HG03139 (cell line): Measurements from ENCODE around the gene HEXD.

Experiments used
- ATAC-seq: cut with Tn5 transposase; IDR thresholded peaks from one replicate; pipeline ENCODE4 v1.9.1; 2021; ENCODE audit not compliant: unreplicated experiment

HEXD gene

DNA sequence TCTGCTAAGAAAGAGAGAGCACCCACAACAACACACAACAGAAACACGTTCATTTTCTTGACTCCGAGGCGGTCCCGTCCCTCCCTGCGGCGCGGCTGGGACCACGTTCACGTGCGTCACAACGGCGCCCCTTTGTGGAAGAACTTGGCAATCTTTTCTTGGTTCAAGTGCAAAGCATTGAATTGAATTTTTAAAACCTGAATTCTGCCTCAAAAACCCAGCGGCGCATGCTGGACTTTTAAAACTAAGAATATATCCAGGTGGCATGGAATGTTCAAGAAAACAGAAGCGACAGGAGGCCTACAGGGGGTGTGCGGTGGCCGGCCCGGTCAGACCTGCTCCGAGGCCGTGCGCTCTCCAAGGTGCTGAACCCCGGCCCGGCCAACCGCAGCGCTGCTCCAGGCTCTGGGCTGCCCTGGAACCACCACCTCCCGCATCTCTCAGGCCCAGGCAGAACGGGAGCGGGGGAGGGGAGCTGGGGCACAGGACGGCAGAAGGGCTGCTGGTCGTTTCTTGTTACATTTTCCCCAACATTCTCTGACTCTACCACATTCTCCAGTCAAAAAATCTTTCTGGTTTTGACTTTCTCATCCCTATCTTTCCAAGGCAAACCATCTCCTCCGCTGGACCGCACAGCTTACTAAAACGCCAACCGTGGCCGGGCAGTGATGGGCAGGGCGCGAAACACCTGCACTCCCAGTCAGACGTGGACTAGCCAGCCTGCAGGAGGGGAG, 3.4 kb upstream of the HEXD start:
- ATAC-seq = no peak

DNA sequence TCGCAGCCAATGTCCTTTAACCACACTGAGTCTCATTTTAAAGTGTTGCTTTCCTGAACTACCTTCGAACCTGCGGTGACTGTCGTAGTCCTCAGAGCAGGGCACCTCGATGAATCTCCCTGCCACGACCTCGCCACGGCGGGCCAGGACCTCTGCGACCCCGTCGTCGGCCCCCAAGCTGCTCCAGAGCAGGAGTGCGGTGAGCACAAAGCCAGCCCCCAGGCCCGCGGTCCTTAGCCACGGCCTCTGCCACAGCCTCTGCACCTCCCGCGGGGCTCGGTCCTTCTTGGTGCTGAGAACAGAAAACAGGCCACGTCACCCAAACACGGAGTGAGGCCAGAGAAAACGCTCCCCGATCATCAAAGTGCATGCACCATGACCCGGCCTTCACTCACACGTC, 2.8 kb upstream of the HEXD start:
- ATAC-seq = no peak

DNA sequence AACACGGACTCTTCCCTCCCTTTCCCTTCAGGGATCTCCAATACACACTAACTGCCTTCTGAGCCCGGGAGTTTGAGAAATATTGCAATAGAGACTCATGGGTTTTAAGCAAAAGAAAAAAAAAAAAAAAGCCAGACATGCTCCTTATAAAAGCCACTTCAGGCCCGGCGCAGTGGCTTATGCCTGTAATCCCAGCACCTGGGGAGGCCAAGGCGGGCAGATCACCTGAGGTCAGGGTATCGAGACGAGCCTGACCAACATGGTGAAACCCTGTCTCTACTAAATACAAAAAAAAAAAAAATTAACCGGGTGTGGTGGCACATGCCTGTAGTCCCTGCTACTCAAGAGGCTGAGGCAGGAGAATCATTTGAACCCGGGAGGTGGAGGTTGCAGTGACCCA, 2.4 kb upstream of the HEXD start:
- ATAC-seq = no peak

DNA sequence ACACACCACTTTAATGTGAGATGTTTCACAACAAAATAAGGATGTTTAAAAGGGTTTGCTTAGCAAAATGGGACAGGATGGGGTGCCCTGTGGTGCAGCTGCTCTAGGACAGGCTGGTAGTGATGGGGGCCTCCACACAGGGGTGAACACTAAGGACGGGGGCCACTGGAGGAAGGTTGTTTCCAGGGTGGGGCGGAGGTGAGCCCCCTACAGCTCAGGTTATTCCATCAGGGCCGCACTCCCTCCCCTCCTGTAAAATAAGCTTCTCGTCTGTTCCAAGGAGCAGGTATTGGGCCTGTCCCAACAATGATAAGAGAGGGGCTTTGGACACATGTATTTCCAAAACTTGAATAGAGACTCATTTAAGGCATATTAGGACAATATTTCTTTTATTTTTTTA, 1.9 kb upstream of the HEXD start:
- ATAC-seq = no peak

- no peak for ATAC-seq
These were observed 1.4 kb upstream of the HEXD start for GRCh38 chr17:82416771-82417170.

DNA sequence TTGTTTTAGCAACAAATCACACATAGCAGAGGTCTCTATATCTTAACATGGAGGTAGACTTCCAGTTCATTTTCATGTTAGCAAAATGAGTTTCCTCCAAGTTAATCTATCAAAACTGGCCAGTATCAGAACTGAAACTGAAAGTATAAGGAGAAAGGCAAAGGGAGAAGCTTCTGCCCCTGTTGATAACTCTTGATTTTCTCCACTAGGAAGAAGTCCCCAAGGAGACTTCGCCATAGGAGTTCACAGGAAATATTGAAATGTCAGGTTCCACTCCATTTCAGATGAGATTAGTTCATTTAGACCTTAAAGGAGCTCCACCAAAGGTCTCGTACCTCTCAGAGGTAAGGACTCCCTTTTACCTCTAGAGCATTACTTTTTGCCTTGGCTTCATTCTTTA, 1.4 kb downstream of the HEXD start:
- ATAC-seq = no peak

DNA sequence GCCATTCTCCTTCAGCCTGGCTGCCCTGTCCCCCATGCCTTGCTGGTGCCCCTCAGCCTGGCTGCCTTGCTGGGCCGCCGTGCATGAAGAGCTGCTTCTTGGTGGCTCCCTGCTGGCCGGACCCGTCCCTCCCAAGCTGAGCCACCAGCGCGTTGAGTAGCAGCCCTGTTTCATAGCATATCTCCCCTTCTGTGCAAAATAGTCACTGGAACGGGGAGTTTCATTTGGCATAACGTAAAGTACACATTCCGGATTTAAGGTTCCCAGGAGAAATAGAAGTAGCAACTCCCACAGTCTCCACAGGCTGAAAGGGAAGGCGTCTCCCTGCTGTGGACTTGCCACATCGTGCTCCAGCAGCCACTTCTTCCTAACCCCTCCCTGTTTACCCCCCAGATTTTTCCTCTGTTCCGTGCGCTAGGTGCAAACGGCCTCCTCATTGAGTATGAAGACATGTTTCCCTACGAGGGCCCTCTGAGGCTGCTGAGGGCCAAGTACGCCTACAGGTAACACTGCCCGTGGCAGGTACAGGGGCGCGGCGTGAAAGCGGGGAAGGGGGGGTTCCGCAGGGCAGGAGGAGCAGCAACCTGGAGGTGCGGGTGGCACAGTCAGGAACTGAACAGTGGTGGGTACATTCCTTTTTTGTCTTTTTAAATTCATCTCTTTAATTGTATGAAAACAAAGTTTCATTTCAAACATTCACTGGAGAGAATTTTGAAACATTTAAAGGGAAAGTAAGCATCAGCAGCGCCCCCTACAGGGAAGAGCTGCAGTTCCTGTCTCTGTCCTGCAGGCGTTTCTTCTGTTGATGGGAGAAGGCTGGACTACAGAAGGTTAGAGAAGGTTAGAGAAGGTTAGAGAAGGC, 6.1 kb downstream of the HEXD start:
- ATAC-seq = no peak

DNA sequence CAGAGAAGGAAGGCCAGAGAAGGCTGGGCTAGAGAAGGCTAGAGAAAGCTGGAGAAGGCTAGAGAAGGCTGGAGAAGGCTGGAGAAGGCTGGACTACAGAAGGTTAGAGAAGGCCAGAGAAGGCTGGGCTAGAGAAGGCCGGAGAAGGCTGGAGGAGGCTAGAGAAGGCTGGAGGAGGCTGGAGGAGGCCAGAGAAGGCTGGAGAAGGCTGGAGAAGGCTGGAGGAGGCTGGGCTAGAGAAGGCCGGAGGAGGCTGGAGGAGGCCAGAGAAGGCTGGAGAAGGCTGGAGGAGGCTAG, 6.7 kb downstream of the HEXD start:
- no peak for ATAC-seq

- no peak for ATAC-seq
These were observed 10.4 kb downstream of the HEXD start for GRCh38 chr17:82428546-82428945.

GRCh38 chr17:82429824-82430223, 11.7 kb downstream of the HEXD start:
- no peak for ATAC-seq

DNA sequence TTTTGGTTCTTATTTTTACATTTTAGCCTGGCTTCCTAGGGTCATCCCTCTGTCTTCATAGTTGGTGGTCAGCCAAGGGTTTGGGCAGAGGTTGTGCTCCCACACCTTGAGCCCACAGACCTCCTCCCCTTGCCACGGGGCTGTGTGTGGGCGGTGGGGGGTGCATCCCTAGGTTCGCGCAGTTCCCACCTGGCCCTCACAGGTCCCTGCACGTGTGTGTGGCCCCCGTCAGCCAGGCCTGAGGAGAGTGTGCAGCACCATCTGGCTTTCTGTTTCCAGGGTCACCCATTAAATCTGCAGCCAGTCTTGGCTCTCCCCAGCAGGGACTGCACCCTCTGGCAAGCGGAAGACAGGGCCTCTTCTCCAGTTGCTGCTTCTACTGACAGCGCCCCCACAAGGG, 13.9 kb downstream of the HEXD start:
- ATAC-seq = no peak

DNA sequence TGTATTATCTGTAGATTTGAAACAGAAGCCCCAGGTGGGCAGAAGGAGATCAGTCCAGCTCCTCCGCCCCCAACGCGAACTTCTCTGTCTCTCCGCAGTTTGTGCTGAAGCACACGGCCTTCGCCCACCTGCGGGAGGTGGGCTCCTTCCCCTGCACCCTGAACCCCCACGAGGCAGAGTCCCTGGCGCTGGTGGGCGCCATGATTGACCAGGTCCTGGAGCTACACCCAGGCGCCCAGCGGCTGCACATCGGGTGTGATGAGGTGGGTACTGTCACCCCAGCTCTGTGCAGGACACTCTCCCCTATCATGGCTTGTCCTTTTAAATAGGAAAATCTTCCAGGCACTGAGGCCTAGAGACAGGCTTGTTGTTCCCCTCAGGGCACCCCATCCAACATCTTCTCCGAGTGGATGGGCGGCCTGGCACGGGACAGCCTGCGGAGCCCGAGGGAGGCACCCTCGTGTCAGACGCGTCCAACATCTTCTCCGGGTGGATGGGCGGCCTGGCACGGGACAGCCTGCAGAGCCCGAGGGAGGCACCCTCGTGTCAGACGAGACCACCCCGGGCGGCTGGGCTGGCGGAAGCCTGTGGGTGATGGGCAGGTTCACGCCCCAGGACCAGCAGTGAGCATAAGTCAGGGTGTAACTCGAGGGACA, 15.5 kb downstream of the HEXD start:
- no peak for ATAC-seq

DNA sequence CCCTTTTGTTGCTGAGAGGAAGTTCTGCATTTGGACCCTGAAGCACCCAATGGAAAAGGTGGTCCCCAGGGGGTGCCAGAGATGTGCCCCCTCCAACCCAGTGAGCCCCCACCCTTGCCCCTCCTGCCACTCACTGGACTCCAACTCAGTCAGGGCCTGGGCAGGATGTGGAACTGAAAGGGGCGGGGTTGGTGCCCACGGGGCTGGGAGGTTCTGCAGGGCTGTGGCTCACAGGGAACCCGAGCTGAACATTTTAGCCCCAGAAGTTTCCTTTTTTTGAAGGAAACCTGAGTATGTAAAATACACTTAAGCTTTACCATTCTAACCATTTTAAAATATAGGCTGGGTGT, 16.0 kb downstream of the HEXD start:
- ATAC-seq = no peak

GRCh38 chr17:82435103-82435502, 17.0 kb downstream of the HEXD start:
- ATAC-seq = no peak

- no peak for ATAC-seq
These were observed 17.7 kb downstream of the HEXD start for GRCh38 chr17:82435601-82436583.

- ATAC-seq = no peak
These were observed 18.6 kb downstream of the HEXD start for GRCh38 chr17:82436601-82437324.

DNA sequence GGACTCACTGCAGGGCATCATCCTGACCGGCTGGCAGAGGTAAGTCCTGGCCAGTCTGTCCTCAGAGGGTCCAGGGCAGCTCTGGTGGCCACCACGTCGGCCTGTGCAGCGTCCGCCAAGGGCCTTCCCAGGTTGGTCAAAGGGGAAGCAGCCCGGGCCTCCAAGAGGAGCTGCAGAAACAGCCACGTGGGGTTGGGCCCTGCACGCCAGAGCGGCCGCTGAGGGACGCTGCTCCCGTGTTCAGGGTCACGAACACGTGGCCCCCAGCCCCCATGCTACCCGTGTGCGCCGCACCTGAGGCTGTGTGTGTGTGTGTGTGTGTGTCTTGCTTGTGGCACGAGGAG, 19.1 kb downstream of the HEXD start:
- no peak for ATAC-seq

- ATAC-seq = no peak
These were observed 20.4 kb downstream of the HEXD start for GRCh38 chr17:82438401-82439193.

GRCh38 chr17:82439194-82439828, 21.2 kb downstream of the HEXD start:
- ATAC-seq = no peak
